ENCODE measurements around the gene CELF6. TPM values are rescaled to one million over a fixed set of nuclear protein-coding genes. Genes with fewer than 3 reads are reported as not detected.
A peak's percentile ranks its signal among the peaks of the same experiment; 100 is the strongest.

CELF6 gene
- total RNA-seq, 1 donor from 2014 or later, result under 0.01 TPM

GRCh38 chr15:72312605-72313447 lies 7.1 kb downstream of the CELF6 start:
- DNase-seq (ENCODE audit: low read depth) (peak; percentile 50), FAIRE-seq (no peak)
- Histone ChIP-seq H3K27me3 (ENCODE audit: control insufficient read depth, insufficient read depth, low read length) (peaks cover 2% of the 10 kb centered on the region), H3K4me3 (ENCODE audit: low read depth, low read length) (no peak overlapping the region), H3K36me3 (ENCODE audit: control insufficient read depth, insufficient read depth, low read length) (no peaks in the 10 kb centered on the region)
- TF ChIP-seq, protein P1, sequence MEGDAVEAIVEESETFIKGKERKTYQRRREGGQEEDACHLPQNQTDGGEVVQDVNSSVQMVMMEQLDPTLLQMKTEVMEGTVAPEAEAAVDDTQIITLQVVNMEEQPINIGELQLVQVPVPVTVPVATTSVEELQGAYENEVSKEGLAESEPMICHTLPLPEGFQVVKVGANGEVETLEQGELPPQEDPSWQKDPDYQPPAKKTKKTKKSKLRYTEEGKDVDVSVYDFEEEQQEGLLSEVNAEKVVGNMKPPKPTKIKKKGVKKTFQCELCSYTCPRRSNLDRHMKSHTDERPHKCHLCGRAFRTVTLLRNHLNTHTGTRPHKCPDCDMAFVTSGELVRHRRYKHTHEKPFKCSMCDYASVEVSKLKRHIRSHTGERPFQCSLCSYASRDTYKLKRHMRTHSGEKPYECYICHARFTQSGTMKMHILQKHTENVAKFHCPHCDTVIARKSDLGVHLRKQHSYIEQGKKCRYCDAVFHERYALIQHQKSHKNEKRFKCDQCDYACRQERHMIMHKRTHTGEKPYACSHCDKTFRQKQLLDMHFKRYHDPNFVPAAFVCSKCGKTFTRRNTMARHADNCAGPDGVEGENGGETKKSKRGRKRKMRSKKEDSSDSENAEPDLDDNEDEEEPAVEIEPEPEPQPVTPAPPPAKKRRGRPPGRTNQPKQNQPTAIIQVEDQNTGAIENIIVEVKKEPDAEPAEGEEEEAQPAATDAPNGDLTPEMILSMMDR (IDR thresholded peaks at IDR 0.05; ENCODE audit: insufficient read depth, low read length, severe bottlenecking), result peak; percentile 85

DNA sequence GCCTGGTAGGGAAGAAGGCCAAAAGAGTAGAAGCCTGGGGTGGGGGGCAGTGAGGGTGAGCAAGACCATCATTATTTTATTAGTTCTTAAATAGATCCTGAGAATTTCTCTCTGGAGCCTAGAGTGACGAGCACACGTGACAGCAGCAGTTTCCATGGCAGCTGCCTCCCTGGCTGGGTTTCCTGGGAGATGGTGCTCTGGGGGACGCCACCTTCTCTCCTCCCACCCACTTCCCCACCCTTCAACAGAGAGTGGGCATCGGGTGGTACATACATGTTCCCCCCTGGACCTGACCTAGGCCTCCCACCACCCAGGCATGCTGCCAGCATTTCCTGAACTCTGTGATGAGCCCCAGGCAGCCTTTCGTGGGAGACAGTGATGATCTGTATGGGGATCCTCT lies 12.9 kb downstream of the CELF6 start:
- Histone ChIP-seq H3K36me3 (ENCODE audit: control insufficient read depth, insufficient read depth, low read length) (no peaks in the 10 kb centered on the region), H3K4me3 (ENCODE audit: low read depth, low read length) (no peak overlapping the region), H3K27me3 (ENCODE audit: control insufficient read depth, insufficient read depth, low read length) (no peaks in the 10 kb centered on the region)
- DNase-seq (ENCODE audit: low read depth), result no peak
- TF ChIP-seq, protein P1 (IDR thresholded peaks at IDR 0.05; ENCODE audit: insufficient read depth, low read length, severe bottlenecking), result no peak
- FAIRE-seq, result no peak

DNA sequence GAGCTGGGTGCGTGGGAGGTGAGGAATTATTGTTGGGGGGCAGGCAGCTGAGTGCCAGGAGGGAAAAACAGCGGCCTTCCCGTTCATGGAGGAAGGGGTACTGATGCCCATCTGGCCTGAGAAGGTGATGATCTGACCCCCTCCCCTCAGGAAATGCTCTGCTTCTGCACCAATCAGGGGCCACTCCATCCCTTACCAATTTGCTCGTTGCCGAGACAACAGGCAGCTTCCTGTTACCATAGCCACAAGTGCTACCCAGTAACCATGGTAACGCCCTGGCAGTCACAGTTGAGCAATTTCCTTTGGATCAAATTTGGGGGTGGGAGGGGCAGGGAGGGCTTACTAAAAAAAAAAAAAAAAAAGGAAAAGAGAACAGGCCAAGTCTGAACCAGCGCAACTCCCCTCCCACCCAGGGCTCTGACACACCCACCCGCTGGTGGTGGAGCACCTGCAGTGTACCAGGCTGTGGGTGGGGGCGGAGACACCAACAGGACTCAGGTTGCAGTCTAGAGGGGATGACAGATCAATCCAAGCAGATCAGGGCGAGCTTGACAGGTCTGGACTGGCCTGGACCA lies 13.7 kb downstream of the CELF6 start:
- no peaks in the 10 kb centered on the region for H3K36me3 ChIP-seq (ENCODE audit: control insufficient read depth, insufficient read depth, low read length)
- H3K4me3 ChIP-seq (ENCODE audit: low read depth, low read length), result no peak overlapping the region
- TF ChIP-seq, protein P1 (IDR thresholded peaks at IDR 0.05; ENCODE audit: insufficient read depth, low read length, severe bottlenecking), result no peak
- DNase-seq (ENCODE audit: low read depth) (peak; percentile 45), FAIRE-seq (peak; percentile 7)
- no peaks in the 10 kb centered on the region for H3K27me3 ChIP-seq (ENCODE audit: control insufficient read depth, insufficient read depth, low read length)

- TF ChIP-seq, protein P1 (IDR thresholded peaks at IDR 0.05; ENCODE audit: insufficient read depth, low read length, severe bottlenecking), result no peak
- Histone ChIP-seq H3K36me3 (ENCODE audit: control insufficient read depth, insufficient read depth, low read length) (no peaks in the 10 kb centered on the region), H3K27me3 (ENCODE audit: control insufficient read depth, insufficient read depth, low read length) (no peaks in the 10 kb centered on the region), H3K4me3 (ENCODE audit: low read depth, low read length) (no peak overlapping the region)
- FAIRE-seq, result no peak
- no peak for DNase-seq (ENCODE audit: low read depth)
These were observed 15.4 kb downstream of the CELF6 start for GRCh38 chr15:72304596-72304995.

DNA sequence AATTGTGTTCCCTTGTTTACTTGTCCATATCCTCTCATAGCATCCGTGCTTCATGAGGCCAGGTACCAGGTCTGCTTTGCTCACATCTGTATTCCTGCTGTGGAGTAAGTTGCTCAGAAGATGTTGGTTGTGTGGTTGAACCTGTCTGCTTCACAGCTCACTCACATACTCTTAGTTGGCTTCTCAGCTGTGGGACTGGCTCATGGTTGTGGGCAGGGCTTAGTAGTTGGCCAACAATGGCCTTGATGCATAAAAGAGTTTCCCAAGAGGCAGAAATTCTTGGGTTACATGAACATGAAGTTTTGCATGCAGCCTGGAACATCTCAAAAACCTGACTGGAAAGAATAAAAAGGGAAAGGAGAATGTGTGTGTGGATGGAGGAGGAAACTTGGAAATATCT lies 17.0 kb downstream of the CELF6 start:
- Histone ChIP-seq H3K4me3 (ENCODE audit: low read depth, low read length) (no peak overlapping the region), H3K27me3 (ENCODE audit: control insufficient read depth, insufficient read depth, low read length) (no peaks in the 10 kb centered on the region), H3K36me3 (ENCODE audit: control insufficient read depth, insufficient read depth, low read length) (no peaks in the 10 kb centered on the region)
- FAIRE-seq (peak; percentile 52), DNase-seq (ENCODE audit: low read depth) (no peak)
- TF ChIP-seq, protein P1 (IDR thresholded peaks at IDR 0.05; ENCODE audit: insufficient read depth, low read length, severe bottlenecking), result no peak
